ENCODE results near the gene RFNG.

GRCh38 chr17:82073446-82073845, 21.8 kb upstream of the RFNG start:
- no peak for TF ChIP-seq CTCF (IDR thresholded peaks at IDR 0.05)
- TF ChIP-seq POLR2AphosphoS5 (IDR thresholded peaks at IDR 0.05; ENCODE audit: low read depth, low read length) = no peak
- TF ChIP-seq SIN3A (IDR thresholded peaks at IDR 0.05; ENCODE audit: borderline replicate concordance, insufficient read depth, low read depth, low read length) = no peak
- TF ChIP-seq REST (IDR thresholded peaks at IDR 0.05; ENCODE audit: insufficient read depth in 1 of 2, low read depth in 2 of 2, low read length in 1 of 2) = no peak
- no peak for TF ChIP-seq TCF7L2 (IDR thresholded peaks at IDR 0.05; ENCODE audit: low read depth, low read length)

All from Panc1 (cell line).